ENCODE data around the gene SNX19.
"Not testable (repeated sequence)": the region's sequence is repeated elsewhere in the genome, so short reads cannot be mapped to it uniquely, and the experiment has no call there.

Gene SNX19

GRCh38 chr11:130916238-130916855 lies at the start of gene SNX19:
TSS of gene SNX19 (minus strand) at chr11:130916479. CDS start at chr11:130915939, 540 bp downstream.
- peak; percentile 92 for DNase-seq

GRCh38 chr11:130964058-130964792 lies 47.9 kb upstream of the SNX19 start:
- DNase-seq: no peak

- DNase-seq: no peak
Measured at GRCh38 chr11:130947889-130948288, 31.6 kb upstream of the SNX19 start.

- DNase-seq: no peak
Measured at GRCh38 chr11:130947481-130947880, 31.2 kb upstream of the SNX19 start.

- no peak for DNase-seq
Measured at GRCh38 chr11:130947058-130947457, 30.8 kb upstream of the SNX19 start.

- peak; percentile 4 for DNase-seq
Measured at GRCh38 chr11:130945896-130946295, 29.6 kb upstream of the SNX19 start.

- DNase-seq: no peak
Measured at GRCh38 chr11:130940706-130941105, 24.4 kb upstream of the SNX19 start.

GRCh38 chr11:130937051-130937450 lies 20.8 kb upstream of the SNX19 start:
- no peak for DNase-seq

GRCh38 chr11:130932086-130932712 lies 15.9 kb upstream of the SNX19 start:
- DNase-seq: no peak

GRCh38 chr11:130924750-130925149 lies 8.5 kb upstream of the SNX19 start:
- DNase-seq: no peak

- not testable (repeated sequence) for DNase-seq
Measured at GRCh38 chr11:130920612-130921011, 4.3 kb upstream of the SNX19 start.

- no peak for DNase-seq
Measured at GRCh38 chr11:130918081-130918480, 1.8 kb upstream of the SNX19 start.

GRCh38 chr11:130916910-130917309 lies 631 bp upstream of the SNX19 start:
- DNase-seq: no peak

- DNase-seq: no peak
Measured at GRCh38 chr11:130915603-130916237, 559 bp downstream of the SNX19 start.

GRCh38 chr11:130913268-130913667 lies 3.0 kb downstream of the SNX19 start:
- no peak for DNase-seq

GRCh38 chr11:130912552-130912951 lies 3.7 kb downstream of the SNX19 start:
- DNase-seq: no peak

GRCh38 chr11:130911306-130911705 lies 5.0 kb downstream of the SNX19 start:
- no peak for DNase-seq

- no peak for DNase-seq
Measured at GRCh38 chr11:130909650-130910049, 6.6 kb downstream of the SNX19 start.

- no peak for DNase-seq
Measured at GRCh38 chr11:130908770-130909625, 7.3 kb downstream of the SNX19 start.

GRCh38 chr11:130908061-130908460 lies 8.2 kb downstream of the SNX19 start:
- DNase-seq: no peak

GRCh38 chr11:130907229-130907628 lies 9.1 kb downstream of the SNX19 start:
- no peak for DNase-seq

- DNase-seq: no peak
Measured at GRCh38 chr11:130906616-130907015, 9.7 kb downstream of the SNX19 start.

GRCh38 chr11:130905512-130905911 lies 10.8 kb downstream of the SNX19 start:
- DNase-seq: no peak
